HCT116 (cell line): ENCODE measurements around the gene GPHN. TPM values are rescaled to one million over a fixed set of nuclear protein-coding genes. Genes with fewer than 3 reads are reported as not detected.

Source experiments
- ATAC-seq: fragments of 200-7000 bp; cut with Tn5 transposase; 2 replicates; pipeline ENCODE4 v1.9.1; 2020; ENCODE audit warnings: mild to moderate bottlenecking, moderate library complexity
- BruUV-seq: library from RNA; stranded (reverse); fragments of 400-500 nt; replicated peaks from 2 replicates; lab custom pipeline; 2021; lab: Mats Ljungman, UMichigan
- CTCF ChIA-PET: fragments of 300-600 bp; sonication (Branson Sonifier 250); formaldehyde crosslinking; loops from one replicate; lab custom pipeline; 2021; ENCODE audit warnings: antibody characterized with exemption; lab: Charles Lee
- POLR2A ChIA-PET: fragments of 300-600, 350-600 bp; sonication (Branson Sonifier 250); formaldehyde crosslinking; loops from one replicate; lab custom pipeline; 2021; ENCODE audit warnings: antibody characterized with exemption; lab: Charles Lee
- RAD21 ChIA-PET, 2 experiments: fragments of 300-600 bp; sonication (Branson Sonifier 250); formaldehyde crosslinking; loops; one replicate each; lab custom pipeline; 2023; ENCODE audit warnings: low total read pairs in 2 of 2; ENCODE audit not compliant: uncharacterized antibody in 2 of 2, unreplicated experiment in 2 of 2, low non-redundant PET in 1 of 2; lab: Charles Lee
- DNase-seq: peaks from one replicate; pipeline ENCODE4 v3.0.0-alpha.2; 2010; ENCODE audit warnings: low read depth, low spot score
- H2AFZ ChIP-seq: fragments of 200-600 bp; shearing (Covaris generic), sonication (generic); 2 replicates; pipeline ENCODE4 v1.6.1; 2017; ENCODE audit warnings: low read depth, mixed run types, mixed read lengths, antibody characterized with exemption, low read length; ENCODE audit not compliant: poor library complexity, severe bottlenecking
- H3K27ac ChIP-seq: 2 replicates; pipeline ENCODE4 v1.5.1; 2012; ENCODE audit warnings: low read depth, low read length
- H3K27me3 ChIP-seq: fragments of 200-600 bp; sonication (generic); 2 replicates; pipeline ENCODE4 v1.6.1; 2016; ENCODE audit warnings: mixed run types, low read length, mixed read lengths; ENCODE audit not compliant: insufficient read depth
- H3K36me3 ChIP-seq, 2 experiments: fragments of 200-500 bp in 1 of 2; fragments of 200-600 bp in 1 of 2; sonication (Bioruptor generic) in 1 of 2; sonication (generic) in 1 of 2; 2 replicates each; pipeline versions ENCODE4 v1.5.1 to v1.6.1; 2014 to 2016; ENCODE audit warnings: low read length in 2 of 2, inconsistent platforms in 1 of 2, mixed read lengths in 1 of 2, mixed run types in 1 of 2; ENCODE audit not compliant: insufficient read depth in 2 of 2, control insufficient read depth in 1 of 2
- H3K4me1 ChIP-seq, 2 experiments: fragments of 200-600 bp in 1 of 2; sonication (generic) in 1 of 2; 2 replicates each; pipeline versions ENCODE4 v1.5.1 to v1.6.1; 2012 to 2017; ENCODE audit warnings: low read length in 2 of 2, inconsistent platforms in 1 of 2, mild to moderate bottlenecking in 1 of 2, mixed read lengths in 1 of 2, mixed run types in 1 of 2, moderate library complexity in 1 of 2; ENCODE audit not compliant: insufficient read depth in 2 of 2, control insufficient read depth in 1 of 2
- H3K4me2 ChIP-seq: fragments of 200-600 bp; sonication (generic); 2 replicates; pipeline ENCODE4 v1.6.1; 2017; ENCODE audit warnings: mixed run types, low read length, mixed read lengths
- H3K4me3 ChIP-seq, 2 experiments: fragments of 200-600 bp in 1 of 2; sonication (generic) in 1 of 2; replicated peaks in 1 of 2; 2 replicates each; pipeline ENCODE4 v1.5.1; 2011 to 2016; ENCODE audit warnings: low read length in 2 of 2, control low read depth in 1 of 2, low read depth in 1 of 2, mild to moderate bottlenecking in 1 of 2, mixed read lengths in 1 of 2, mixed run types in 1 of 2
- H3K79me2 ChIP-seq: fragments of 200-600 bp; sonication (generic); 2 replicates; pipeline ENCODE4 v1.6.1; 2017; ENCODE audit warnings: mild to moderate bottlenecking, mixed run types, low read length, moderate library complexity, mixed read lengths; ENCODE audit not compliant: insufficient read depth
- H3K9ac ChIP-seq: fragments of 200-600 bp; sonication (generic); 2 replicates; pipeline ENCODE4 v1.6.1; 2016; ENCODE audit warnings: low read length, mixed read lengths
- H3K9me2 ChIP-seq: fragments of 200-600 bp; sonication (generic), shearing (Covaris generic); 2 replicates; pipeline ENCODE4 v1.6.1; 2017; ENCODE audit warnings: mixed run types, mild to moderate bottlenecking, moderate library complexity; ENCODE audit not compliant: insufficient read depth
- H3K9me3 ChIP-seq, 2 experiments: fragments of 200-500 bp in 1 of 2; fragments of 200-600 bp in 1 of 2; sonication (Bioruptor generic) in 1 of 2; sonication (generic) in 1 of 2; 2 replicates each; pipeline ENCODE4 v1.6.1; 2014 to 2017; ENCODE audit warnings: low read length in 2 of 2, mixed read lengths in 2 of 2, inconsistent platforms in 1 of 2, low read depth in 1 of 2, mild to moderate bottlenecking in 1 of 2, mixed run types in 1 of 2, moderate library complexity in 1 of 2; ENCODE audit not compliant: control insufficient read depth in 1 of 2, insufficient read depth in 1 of 2
- H4K20me1 ChIP-seq: fragments of 200-600 bp; sonication (generic), shearing (Covaris generic); 2 replicates; pipeline ENCODE4 v1.6.1; 2017; ENCODE audit warnings: mixed run types, mild to moderate bottlenecking, moderate library complexity; ENCODE audit not compliant: insufficient read depth
- CTCF ChIP-seq, 3 experiments: fragments of 200-600 bp in 1 of 3; sonication (generic) in 1 of 3; IDR thresholded peaks in 2 of 3; conservative IDR thresholded peaks in 1 of 3; 2 replicates each; pipeline ENCODE4 v1.5.1; 2012 to 2017; ENCODE audit warnings: low read depth in 2 of 3, low read length in 2 of 3, antibody characterized with exemption in 1 of 3, borderline replicate concordance in 1 of 3, control low read depth in 1 of 3, mild to moderate bottlenecking in 1 of 3, mixed read lengths in 1 of 3, mixed run types in 1 of 3, moderate library complexity in 1 of 3; ENCODE audit not compliant: insufficient read depth in 1 of 3
- EGR1 ChIP-seq: IDR thresholded peaks from 2 replicates; pipeline ENCODE4 v1.6.1; 2012; ENCODE audit warnings: low read depth
- ELF1 ChIP-seq: IDR thresholded peaks from 2 replicates; pipeline ENCODE4 v1.6.1; 2012; ENCODE audit warnings: low read depth, borderline replicate concordance
- POLR2AphosphoS5 ChIP-seq: IDR thresholded peaks from 2 replicates; pipeline ENCODE4 v1.6.1; 2011; ENCODE audit warnings: mild to moderate bottlenecking, low read depth, low read length, moderate library complexity
- REST ChIP-seq: IDR thresholded peaks from 2 replicates; pipeline ENCODE4 v1.6.1; 2012; ENCODE audit warnings: low read depth
- SIN3A ChIP-seq: IDR thresholded peaks from 2 replicates; pipeline ENCODE4 v1.6.1; 2012; ENCODE audit warnings: low read depth
- SP1 ChIP-seq: IDR thresholded peaks from 2 replicates; pipeline ENCODE4 v1.6.1; 2012; ENCODE audit warnings: low read depth
- SRF ChIP-seq: IDR thresholded peaks from 2 replicates; pipeline ENCODE4 v1.6.1; 2012; ENCODE audit warnings: low read depth
- ZNF274 ChIP-seq: fragments of 200-500 bp; sonication (Bioruptor generic); IDR thresholded peaks from 2 replicates; pipeline ENCODE4 v1.6.1; 2014; ENCODE audit warnings: mild to moderate bottlenecking, low read depth, low read length, inconsistent platforms
- intact Hi-C: fragments of 100-400 bp; cut with micrococcal nuclease; formaldehyde crosslinking; loops from 2 replicates; pipeline ENCODE4 v1.10.0; 2022
- total RNA-seq: library from RNA; stranded (reverse); gene quantifications from one replicate; pipeline ENCODE4 v1.2.1, GENCODE V29; 2021; ENCODE audit not compliant: unreplicated experiment

The GPHN gene
- total RNA-seq, 1 experiment from 2014 or later: 43.8 TPM

GRCh38 chr14:67225523-67225922 is 717.6 kb downstream of the GPHN start:
- H2AFZ ChIP-seq: no peak overlapping the region
- H3K27ac ChIP-seq: no peak overlapping the region
- ChIA-PET POLR2A (no interaction called here), CTCF (no interaction called here), RAD21 (no interaction called here)
- ATAC-seq: no peak
- H3K9me3 ChIP-seq: no peaks in the 10 kb centered on the region
- no peak overlapping the region for H3K9ac ChIP-seq
- H3K79me2 ChIP-seq: no peaks in the 10 kb centered on the region
- H3K4me1 ChIP-seq: peaks cover 13 to 16% of the 10 kb centered on the region in 2 experiments
- no peaks in the 10 kb centered on the region for H3K36me3 ChIP-seq
- H3K27me3 ChIP-seq: no peaks in the 10 kb centered on the region
- H3K4me2 ChIP-seq: no peak overlapping the region
- no peak for DNase-seq
- BruUV-seq: no TSS peak
- H3K4me3 ChIP-seq: no peak overlapping the region
- intact Hi-C loops: no loop called here
- no peaks in the 10 kb centered on the region for H3K9me2 ChIP-seq
- H4K20me1 ChIP-seq: no peaks in the 10 kb centered on the region
- TF ChIP-seq EGR1 (no peak), SP1 (no peak), REST (no peak), SRF (no peak), CTCF (IDR thresholded peaks at IDR 0.05 in 2 of 3, conservative IDR thresholded peaks at IDR 0.05 in 1 of 3; ENCODE audit: borderline replicate concordance in 1 of 3, insufficient read depth in 1 of 3, low read depth in 2 of 3, low read length in 2 of 3) (no peak), ZNF274 (no peak), ELF1 (no peak), POLR2AphosphoS5 (no peak), SIN3A (no peak)
